ENCODE data around the gene LCP1. TPM values are rescaled to one million over a fixed set of nuclear protein-coding genes. Genes with fewer than 3 reads are reported as not detected.

The LCP1 gene
- total RNA-seq, 4 donors from 2014 or later = 11.9 to 54.7 (median 16.6) TPM

DNA sequence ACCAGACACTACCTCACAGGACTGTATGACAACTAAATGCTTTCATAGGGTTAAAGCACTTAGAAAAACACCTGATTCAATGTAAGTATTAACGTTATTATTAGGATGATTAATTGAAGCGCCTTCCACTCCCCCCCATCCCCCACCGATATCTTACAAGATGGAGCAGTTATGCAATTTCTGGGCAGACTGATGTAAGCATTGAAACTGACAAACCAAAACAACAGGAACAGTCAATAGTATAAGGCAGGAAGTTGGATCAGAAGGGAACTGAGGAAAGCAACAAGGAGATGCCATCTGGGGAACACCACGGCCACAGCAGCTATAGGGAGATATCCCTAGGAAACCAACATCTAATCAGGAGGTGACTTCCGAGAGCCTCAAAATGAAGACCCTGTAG, 3.8 kb downstream of the LCP1 start:
- TF ChIP-seq EP300 (IDR thresholded peaks at IDR 0.05) = no peak
- no peak for TF ChIP-seq POLR2AphosphoS5 (IDR thresholded peaks at IDR 0.05)
- TF ChIP-seq, protein P1, sequence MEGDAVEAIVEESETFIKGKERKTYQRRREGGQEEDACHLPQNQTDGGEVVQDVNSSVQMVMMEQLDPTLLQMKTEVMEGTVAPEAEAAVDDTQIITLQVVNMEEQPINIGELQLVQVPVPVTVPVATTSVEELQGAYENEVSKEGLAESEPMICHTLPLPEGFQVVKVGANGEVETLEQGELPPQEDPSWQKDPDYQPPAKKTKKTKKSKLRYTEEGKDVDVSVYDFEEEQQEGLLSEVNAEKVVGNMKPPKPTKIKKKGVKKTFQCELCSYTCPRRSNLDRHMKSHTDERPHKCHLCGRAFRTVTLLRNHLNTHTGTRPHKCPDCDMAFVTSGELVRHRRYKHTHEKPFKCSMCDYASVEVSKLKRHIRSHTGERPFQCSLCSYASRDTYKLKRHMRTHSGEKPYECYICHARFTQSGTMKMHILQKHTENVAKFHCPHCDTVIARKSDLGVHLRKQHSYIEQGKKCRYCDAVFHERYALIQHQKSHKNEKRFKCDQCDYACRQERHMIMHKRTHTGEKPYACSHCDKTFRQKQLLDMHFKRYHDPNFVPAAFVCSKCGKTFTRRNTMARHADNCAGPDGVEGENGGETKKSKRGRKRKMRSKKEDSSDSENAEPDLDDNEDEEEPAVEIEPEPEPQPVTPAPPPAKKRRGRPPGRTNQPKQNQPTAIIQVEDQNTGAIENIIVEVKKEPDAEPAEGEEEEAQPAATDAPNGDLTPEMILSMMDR (IDR thresholded peaks at IDR 0.05) = no peak
- no peak for TF ChIP-seq POLR2A (IDR thresholded peaks at IDR 0.05; ENCODE audit: low read depth)
- no peak overlapping the region for H3K27ac ChIP-seq (replicated peaks in 1 of 4)
- intact Hi-C loops (cut with DNase I) = no loop called here

DNA sequence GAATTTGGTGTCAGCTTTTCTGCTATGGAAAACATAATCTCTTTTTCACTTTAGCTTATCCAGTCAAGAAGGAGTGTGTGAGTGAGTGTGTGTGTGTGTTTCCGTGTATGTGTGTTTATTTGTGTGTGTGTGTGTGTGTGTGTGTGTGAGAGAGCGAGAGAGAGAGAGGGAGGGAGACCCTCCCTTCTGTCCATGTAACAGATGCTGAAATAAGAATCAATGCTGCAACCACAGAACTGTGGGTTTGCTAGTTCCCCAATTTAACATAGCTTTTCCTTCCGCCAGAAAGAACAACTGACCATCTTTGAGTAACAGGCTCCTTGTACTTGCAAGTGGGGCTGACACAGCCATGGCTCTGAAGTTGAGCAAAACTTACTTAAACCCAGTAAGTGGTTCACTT, 5.2 kb downstream of the LCP1 start:
- Histone ChIP-seq H3K4me1 (no peaks in the 10 kb centered on the region), H3K9me3 (no peaks in the 10 kb centered on the region), H3K27ac (replicated peaks in 1 of 4) (peak overlapping the region in 2 of 4 donors; percentile 5 to 35), H3K36me3 (no peaks in the 10 kb centered on the region), H3K27me3 (peaks cover 0 to 12% (median 0%) of the 10 kb centered on the region in 4 donors), H3K4me3 (no peak overlapping the region)
- no peak for DNase-seq (ENCODE audit: extremely low spot score)
- intact Hi-C loops (cut with DNase I) = no loop called here
- 49% methylated on average over 3 of the region's 3 CpGs for WGBS
- TF ChIP-seq POLR2AphosphoS5 (IDR thresholded peaks at IDR 0.05) (no peak), POLR2A (IDR thresholded peaks at IDR 0.05; ENCODE audit: low read depth) (no peak), EP300 (IDR thresholded peaks at IDR 0.05) (no peak)
- TF ChIP-seq, protein P1 (IDR thresholded peaks at IDR 0.05) = no peak

More for the DNA sequence above, 3.8 kb downstream of the LCP1 start:
- no peak for DNase-seq (ENCODE audit: extremely low spot score)
- peaks cover 0 to 4% (median 0%) of the 10 kb centered on the region in 4 donors for H3K27me3 ChIP-seq
- H3K9me3 ChIP-seq = no peaks in the 10 kb centered on the region
- no peaks in the 10 kb centered on the region for H3K36me3 ChIP-seq
- WGBS = 72% methylated on average over 5 of the region's 5 CpGs
- H3K4me3 ChIP-seq = no peak overlapping the region
- H3K4me1 ChIP-seq = no peaks in the 10 kb centered on the region

DNA sequence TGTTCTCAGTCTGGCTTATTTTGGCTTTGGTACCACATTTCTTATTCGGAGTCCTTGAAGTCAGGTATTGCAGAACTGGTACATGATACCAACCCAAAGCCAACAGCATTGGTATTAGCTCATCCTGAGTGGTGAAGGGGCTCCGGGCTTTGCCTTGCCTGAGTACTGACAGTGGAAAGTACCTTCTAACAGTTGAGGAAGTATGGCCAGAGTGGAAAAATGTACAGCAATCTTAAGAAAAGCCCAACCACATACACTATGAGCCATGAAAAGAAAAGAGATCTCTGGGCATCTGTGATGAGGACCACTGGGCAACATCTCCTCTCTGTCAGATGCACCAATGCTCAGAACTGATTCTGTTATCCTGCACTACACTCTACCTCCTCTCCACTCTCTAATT, 8.3 kb downstream of the LCP1 start:
- TF ChIP-seq EP300 (IDR thresholded peaks at IDR 0.05) = no peak
- no peak for TF ChIP-seq POLR2AphosphoS5 (IDR thresholded peaks at IDR 0.05)
- TF ChIP-seq POLR2A (IDR thresholded peaks at IDR 0.05; ENCODE audit: low read depth) = no peak
- TF ChIP-seq, protein P1 (IDR thresholded peaks at IDR 0.05) = no peak
- no peak overlapping the region for H3K4me3 ChIP-seq
- no peak overlapping the region for H3K27ac ChIP-seq (replicated peaks in 1 of 4)
- no peaks in the 10 kb centered on the region for H3K36me3 ChIP-seq
- 90% methylated on average over 2 of the region's 2 CpGs for whole genome bisulfite sequencing
- no peaks in the 10 kb centered on the region for H3K9me3 ChIP-seq
- intact Hi-C loops (cut with DNase I) = no loop called here
- H3K27me3 ChIP-seq = peaks cover 0 to 14% (median 0%) of the 10 kb centered on the region in 4 donors
- H3K4me1 ChIP-seq = peaks cover 0 to 9% (median 0%) of the 10 kb centered on the region in 4 donors
- no peak for DNase-seq (ENCODE audit: extremely low spot score)

DNA sequence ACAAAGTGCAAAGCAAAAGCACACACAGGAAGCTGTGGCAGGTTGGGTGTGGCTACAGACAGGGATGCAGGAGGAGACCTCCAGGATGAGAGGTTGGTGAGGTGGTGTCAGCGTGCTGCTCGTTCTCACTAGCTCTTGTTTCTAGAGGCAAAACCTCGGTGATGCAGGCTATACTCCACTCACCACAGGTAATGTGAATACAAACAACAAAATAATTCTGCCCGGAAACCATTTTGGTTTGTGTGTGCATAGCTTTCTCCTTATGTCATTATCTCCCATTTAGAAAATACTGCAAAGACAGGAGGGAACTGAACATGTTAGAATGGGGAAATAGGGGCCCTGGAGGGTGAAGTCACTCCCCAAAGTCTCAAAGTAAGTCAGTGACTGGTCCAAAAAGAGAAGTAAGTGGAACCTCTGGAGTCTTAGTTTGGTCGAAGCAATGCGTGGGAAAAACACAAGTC, 9.4 kb downstream of the LCP1 start:
- Histone ChIP-seq H3K9me3 (no peaks in the 10 kb centered on the region), H3K4me3 (no peak overlapping the region), H3K27me3 (peaks cover 0 to 17% (median 0%) of the 10 kb centered on the region in 4 donors), H3K4me1 (peaks cover 0 to 9% (median 0%) of the 10 kb centered on the region in 4 donors), H3K27ac (replicated peaks in 1 of 4) (no peak overlapping the region), H3K36me3 (no peaks in the 10 kb centered on the region)
- DNase-seq (ENCODE audit: extremely low spot score) = no peak
- intact Hi-C loops (cut with DNase I) = no loop called here
- 72% methylated on average over 6 of the region's 6 CpGs for WGBS
- TF ChIP-seq POLR2A (IDR thresholded peaks at IDR 0.05; ENCODE audit: low read depth) (no peak), EP300 (IDR thresholded peaks at IDR 0.05) (no peak), POLR2AphosphoS5 (IDR thresholded peaks at IDR 0.05) (no peak)
- TF ChIP-seq, protein P1 (IDR thresholded peaks at IDR 0.05) = no peak

DNA sequence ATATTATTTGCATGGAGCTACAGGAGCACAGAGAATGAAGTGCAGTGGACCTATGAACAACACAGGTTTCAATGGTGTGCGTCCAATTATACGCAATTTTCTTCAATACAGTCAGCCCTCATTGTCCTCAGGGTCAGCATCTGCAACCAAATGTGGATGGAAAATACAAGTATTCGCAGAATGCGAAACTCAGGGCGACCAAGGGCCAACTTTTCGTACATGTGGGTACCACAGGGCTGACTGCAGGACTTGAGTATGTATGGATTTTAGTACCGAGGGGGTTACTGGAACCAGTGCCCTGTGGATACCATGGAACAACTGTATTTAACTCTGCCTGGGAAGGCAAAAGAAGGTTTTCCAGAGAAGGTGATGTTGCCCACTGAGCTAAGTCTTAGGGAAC, 10.2 kb downstream of the LCP1 start:
- no peaks in the 10 kb centered on the region for H3K36me3 ChIP-seq
- peaks cover 0 to 9% (median 0%) of the 10 kb centered on the region in 4 donors for H3K4me1 ChIP-seq
- peaks cover 0 to 17% (median 0%) of the 10 kb centered on the region in 4 donors for H3K27me3 ChIP-seq
- H3K9me3 ChIP-seq = no peaks in the 10 kb centered on the region
- WGBS = 95% methylated on average over 7 of the region's 7 CpGs
- no peak overlapping the region for H3K4me3 ChIP-seq
- H3K27ac ChIP-seq (replicated peaks in 1 of 4) = no peak overlapping the region
- intact Hi-C loops (cut with DNase I) = no loop called here
- no peak for DNase-seq (ENCODE audit: extremely low spot score)
- TF ChIP-seq, protein P1 (IDR thresholded peaks at IDR 0.05) = no peak
- TF ChIP-seq POLR2AphosphoS5 (IDR thresholded peaks at IDR 0.05) (no peak), EP300 (IDR thresholded peaks at IDR 0.05) (no peak), POLR2A (IDR thresholded peaks at IDR 0.05; ENCODE audit: low read depth) (no peak)

Measured in esophagus muscularis mucosa (tissue), 4 donors.